Heart left ventricle (tissue), 13 donors: Measurements from ENCODE around the gene CLRN1.

Source experiments
- CTCF ChIP-seq, 12 donors: fragments of 200-600 bp; sonication (generic) in 4 of 12; IDR thresholded peaks; one replicate each; pipeline versions ENCODE4 v1.5.0 to v1.8.0; 2018 to 2022; ENCODE audit warnings: antibody characterized with exemption in 12 of 12, mild to moderate bottlenecking in 5 of 12
- POLR2A ChIP-seq, 2 donors: fragments of 450-650 bp; IDR thresholded peaks; one replicate each; pipeline ENCODE4 v1.6.1; 2017; ENCODE audit warnings: antibody characterized with exemption in 2 of 2, mild to moderate bottlenecking in 2 of 2, moderate library complexity in 2 of 2
- donor health status: ischemic (EF 13 %, LVEDD 7.1; RV severe dilation, severe dysfunction).
- donor health status: DM: no; HTN: yes; CAD: no.
- donor health status: DM: no; HTN: no; CAD: no.
- donor health status: ischemic (EF 25% LVEDD 6.9; RV normal size, moderate dysfunction).
- donor health status: ischemic (EF 25% LVEDD 5.7; RV mildly dilated, moderate dysfunction).
- donor health status: ischemic (EF 35%, LVEDD 5.7; RV mildly dilated, moderate dysfunction).
- donor health status: nonischemic (EF 11% LVEDD 7.7; RV severe dilation, severe dysfunction).
- donor health status: DM: yes; HTN: yes; CAD: no.
- donor health status: PGD.
- donor health status: ischemic (EF 29% LVEDD 5.4; RV normal size, mild dysfunction).
- donor health status: nonischemic (EF 23%, LVEDD 6.1; RV moderate dilation, normal function).

GRCh38 chr3:150926328-150926727, 46.2 kb downstream of the CLRN1 start:
- TF ChIP-seq CTCF (IDR thresholded peaks at IDR 0.05): no peak
- no peak for TF ChIP-seq POLR2A (IDR thresholded peaks at IDR 0.05)
